HepG2 (cell line): ENCODE results near the gene SCAI. TPM values are rescaled to one million over a fixed set of nuclear protein-coding genes. Genes with fewer than 3 reads are reported as not detected.
"Not testable (repeated sequence)": the region's sequence is repeated elsewhere in the genome, so short reads cannot be mapped to it uniquely, and the experiment has no call there.

Experiments used
- ATAC-seq: fragments of 200-7000 bp; cut with Tn5 transposase; 3 replicates; pipeline ENCODE4 v1.9.1; 2020; ENCODE audit warnings: mild to moderate bottlenecking, moderate library complexity
- BruUV-seq: library from RNA; stranded (reverse); fragments of 400-500 nt; replicated peaks from 2 replicates; lab custom pipeline; 2021; lab: Mats Ljungman, UMichigan
- CTCF ChIA-PET: fragments of 300-600 bp; formaldehyde crosslinking; extraction: SDS; loops from one replicate; lab custom pipeline; 2021; ENCODE audit warnings: low total read pairs, inconsistent platforms, low intra/inter-chr PET ratio; lab: Yijun Ruan, JAX
- POLR2A ChIA-PET: fragments of 350-600 bp; sonication (Branson Sonifier 250); formaldehyde crosslinking; loops from one replicate; lab custom pipeline; 2020; ENCODE audit warnings: antibody characterized with exemption, inconsistent platforms; lab: Yijun Ruan, JAX
- DNase-seq: peaks from one replicate; pipeline ENCODE4 v3.0.0-alpha.2; 2015; ENCODE audit warnings: low spot score
- FAIRE-seq: peaks from 3 replicates; lab custom pipeline; 2011; peaks lifted over from hg19 to GRCh38; lab: Jason Lieb, UNC
- H2AFZ ChIP-seq: one replicate; pipeline ENCODE4 v1.6.1; 2011; ENCODE audit warnings: low read length, inconsistent platforms
- H3K27ac ChIP-seq: fragments of 300-600 bp; 3 replicates; pipeline ENCODE4 v1.8.0; 2011; ENCODE audit warnings: mixed run types, mild to moderate bottlenecking, mixed read lengths, low read length, inconsistent platforms; ENCODE audit not compliant: insufficient read depth; ENCODE audit errors: extremely low read length
- H3K27me3 ChIP-seq, 2 experiments: fragments of 200-600 bp in 1 of 2; 2 replicates in 1 of 2; 3 replicates in 1 of 2; pipeline versions ENCODE4 v1.6.0 to v1.8.0; 2011; ENCODE audit warnings: low read length in 2 of 2, mild to moderate bottlenecking in 2 of 2, moderate library complexity in 2 of 2, inconsistent platforms in 1 of 2; ENCODE audit not compliant: insufficient read depth in 2 of 2, control insufficient read depth in 1 of 2
- H3K36me3 ChIP-seq, 2 experiments: fragments of 200-600 bp in 1 of 2; replicated peaks in 1 of 2; 2 replicates in 1 of 2; 3 replicates in 1 of 2; pipeline versions ENCODE4 v1.5.1 to v1.8.0; 2011; ENCODE audit warnings: low read length in 2 of 2, inconsistent platforms in 1 of 2; ENCODE audit not compliant: insufficient read depth in 2 of 2, control insufficient read depth in 1 of 2
- H3K4me1 ChIP-seq: 2 replicates; pipeline ENCODE4 v1.5.1; 2012; ENCODE audit warnings: low read length, inconsistent platforms; ENCODE audit not compliant: insufficient read depth
- H3K4me2 ChIP-seq: 2 replicates; pipeline ENCODE4 v1.6.0; 2011; ENCODE audit warnings: low read depth, low read length, inconsistent platforms
- H3K4me3 ChIP-seq, 3 experiments: fragments of 200-600 bp in 1 of 3; sonication (generic), shearing (Covaris generic) in 1 of 3; replicated peaks in 1 of 3; 2 replicates each; pipeline ENCODE4 v1.5.1; 2011 to 2016; ENCODE audit warnings: low read length in 3 of 3, inconsistent platforms in 2 of 3, low read depth in 2 of 3, mild to moderate bottlenecking in 2 of 3, control low read depth in 1 of 3, mixed read lengths in 1 of 3; ENCODE audit not compliant: insufficient read depth in 1 of 3
- H3K79me2 ChIP-seq: one replicate; pipeline ENCODE4 v1.6.1; 2011; ENCODE audit warnings: low read length, inconsistent platforms; ENCODE audit not compliant: insufficient read depth
- H3K9ac ChIP-seq: 2 replicates; pipeline ENCODE4 v1.6.0; 2011; ENCODE audit warnings: mild to moderate bottlenecking, low read depth, low read length, inconsistent platforms; ENCODE audit not compliant: insufficient read depth
- H3K9me3 ChIP-seq: 2 replicates; pipeline ENCODE4 v1.5.1; 2012; ENCODE audit warnings: mild to moderate bottlenecking, low read length
- H4K20me1 ChIP-seq: 2 replicates; pipeline ENCODE4 v1.6.0; 2011; ENCODE audit warnings: inconsistent platforms, mild to moderate bottlenecking, low read length, moderate library complexity; ENCODE audit not compliant: insufficient read depth
- ATF7 ChIP-seq, 2 experiments: fragments of 450-650 bp in 1 of 2; sonication (generic) in 1 of 2; formaldehyde crosslinking in 1 of 2; IDR thresholded peaks; 2 replicates each; pipeline versions ENCODE4 v1.4.0 to v1.6.1; 2016 to 2020; ENCODE audit warnings: antibody characterized with exemption in 1 of 2, mild to moderate bottlenecking in 1 of 2, missing genetic modification reagents in 1 of 2
- CBX2 ChIP-seq, 2 experiments: fragments of 200-600 bp in 1 of 2; sonication (generic); formaldehyde crosslinking in 1 of 2; IDR thresholded peaks; 2 replicates each; pipeline versions ENCODE4 v1.7.0 to v1.8.1; 2018 to 2022; ENCODE audit warnings: low read depth in 2 of 2, low read length in 1 of 2, mild to moderate bottlenecking in 1 of 2, missing genetic modification reagents in 1 of 2
- HDAC2 ChIP-seq: sonication (generic); formaldehyde crosslinking; IDR thresholded peaks from 2 replicates; pipeline ENCODE4 v1.4.0; 2020; ENCODE audit warnings: missing genetic modification reagents
- KLF16 ChIP-seq, 2 experiments: sonication (generic) in 1 of 2; formaldehyde crosslinking in 1 of 2; IDR thresholded peaks; 2 replicates each; pipeline versions ENCODE4 v1.6.1 to v1.8.0; 2016 to 2023; ENCODE audit warnings: missing genetic modification reagents in 2 of 2, missing compliant biosample characterization in 1 of 2
- ZNF720 ChIP-seq: sonication (generic); formaldehyde crosslinking; IDR thresholded peaks from 2 replicates; pipeline ENCODE4 v1.4.0; 2020; ENCODE audit warnings: missing genetic modification reagents
- ZNF761 ChIP-seq: sonication (generic); formaldehyde crosslinking; conservative IDR thresholded peaks from 2 replicates; pipeline ENCODE4 v1.4.0; 2020; ENCODE audit warnings: mild to moderate bottlenecking, missing genetic modification reagents
- WGBS: methylation state at CpG from one replicate; pipeline ENCODE4 v1.1.6; 2017; ENCODE audit warnings: low lambda C conversion rate; 5-methylcytosine and 5-hydroxymethylcytosine counted together
- in situ Hi-C: cut with HindIII; loops from 2 replicates; pipeline ENCODE4 v1.10.0; 2017; ENCODE audit warnings: low pct_unique_long_range_greater_than_20kb; ENCODE audit not compliant: extremely low pct_ligation_motif_present
- intact Hi-C: fragments of 100-400 bp; cut with micrococcal nuclease; formaldehyde crosslinking; loops from one replicate; pipeline ENCODE4 v1.10.0; 2022; ENCODE audit not compliant: unreplicated experiment
- polyA plus RNA-seq, 8 experiments: library from polyadenylated mRNA; depleted of rRNA in 3 of 8; stranded (reverse) in 7 of 8; unstranded in 1 of 8; fragments of >200 nt; fragmentation: Illumina TruSeq in 4 of 8; extraction: Trizol in 4 of 8; gene quantifications; 2 replicates each; pipeline versions ENCODE4 v1.2.1 to v1.2.3, GENCODE V29; 2011 to 2016; ENCODE audit warnings: low read depth in 4 of 8, missing spikeins in 1 of 8, mixed read lengths in 1 of 8; ENCODE audit not compliant: insufficient read depth in 1 of 8
- total RNA-seq, 5 experiments: library from RNA; depleted of rRNA; stranded (reverse); fragments of >200 nt; fragmentation: Illumina TruSeq; extraction: Trizol; gene quantifications; 2 replicates each; pipeline ENCODE4 v1.2.3, GENCODE V29; 2016; ENCODE audit warnings: low read depth in 1 of 5
- TF ChIP-seq, protein P1 (sequence below): IDR thresholded peaks from 2 replicates; pipeline ENCODE4 v1.6.1; 2016; ENCODE audit warnings: missing biosample characterization, missing genetic modification reagents, low read depth

SCAI gene
- total and polyA plus RNA-seq, 2 of the 13 experiments (the other 11 are each of a cell fraction or from before 2014, with no cell fraction given): 4.4 to 8.4 TPM

DNA sequence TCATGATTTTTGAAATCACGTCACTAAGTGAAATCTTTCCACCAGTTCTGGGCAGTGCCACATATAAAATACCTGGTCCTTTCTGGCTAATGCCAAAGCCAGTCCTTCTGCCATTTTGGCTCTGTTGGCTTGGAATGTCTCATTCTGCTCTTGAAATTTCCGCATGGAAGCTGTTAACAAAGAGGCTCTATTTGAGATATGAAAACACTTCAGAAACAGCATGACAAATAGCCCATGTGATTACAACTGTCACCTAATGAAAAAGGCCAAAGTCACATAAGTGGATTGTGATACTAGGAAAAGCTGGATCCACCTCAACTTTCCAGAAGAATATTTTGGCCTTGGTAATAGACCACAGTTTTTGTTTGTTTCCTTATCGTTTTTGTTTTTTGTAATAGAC is 215.2 kb downstream of the SCAI start:
- BruUV-seq: no TSS peak
- Histone ChIP-seq H3K36me3 (peaks cover 9 to 30% of the 10 kb centered on the region in 2 experiments), H3K27me3 (no peaks in the 10 kb centered on the region), H3K79me2 (no peaks in the 10 kb centered on the region), H3K9me3 (no peaks in the 10 kb centered on the region), H3K27ac (no peak overlapping the region), H3K4me2 (no peak overlapping the region), H4K20me1 (no peaks in the 10 kb centered on the region), H3K4me3 (no peak overlapping the region), H3K9ac (no peak overlapping the region), H2AFZ (no peak overlapping the region), H3K4me1 (no peaks in the 10 kb centered on the region)
- in situ Hi-C loops: no loop called here
- ChIA-PET POLR2A (no interaction called here), CTCF (no interaction called here)
- TF ChIP-seq ZNF720 (CRISPR knock-in tag): no peak
- TF ChIP-seq KLF16 (CRISPR knock-in tag; IDR thresholded peaks at IDR 0.05): no peak
- TF ChIP-seq, protein P1, sequence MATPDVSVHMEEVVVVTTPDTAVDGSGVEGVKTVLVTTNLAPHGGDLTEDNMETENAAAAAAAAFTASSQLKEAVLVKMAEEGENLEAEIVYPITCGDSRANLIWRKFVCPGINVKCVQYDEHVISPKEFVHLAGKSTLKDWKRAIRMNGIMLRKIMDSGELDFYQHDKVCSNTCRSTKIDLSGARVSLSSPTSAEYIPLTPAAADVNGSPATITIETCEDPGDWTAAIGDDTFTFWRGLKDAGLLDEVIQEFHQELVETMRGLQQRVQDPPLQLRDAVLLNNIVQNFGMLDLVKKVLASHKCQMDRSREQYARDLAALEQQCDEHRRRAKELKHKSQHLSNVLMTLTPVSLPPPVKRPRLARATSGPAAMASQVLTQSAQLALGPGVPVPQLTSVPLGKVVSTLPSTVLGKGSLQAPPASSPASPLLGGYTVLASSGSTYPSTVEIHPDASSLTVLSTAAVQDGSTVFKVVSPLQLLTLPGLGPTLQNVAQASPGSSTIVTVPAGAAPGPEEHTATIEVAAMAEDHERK (CRISPR knock-in tag): no peak
- TF ChIP-seq CBX2 (IDR thresholded peaks at IDR 0.05; ENCODE audit: low read depth, low read length): no peak
- TF ChIP-seq CBX2 (CRISPR knock-in tag; IDR thresholded peaks at IDR 0.05; ENCODE audit: low read depth): no peak
- TF ChIP-seq HDAC2 (CRISPR knock-in tag): no peak
- TF ChIP-seq ZNF761 (CRISPR knock-in tag): no peak
- no peak for FAIRE-seq
- WGBS: 93% methylated on average over 3 of the region's 3 CpGs
- intact Hi-C loops: no loop called here
- ATAC-seq: no peak
- no peak for DNase-seq

DNA sequence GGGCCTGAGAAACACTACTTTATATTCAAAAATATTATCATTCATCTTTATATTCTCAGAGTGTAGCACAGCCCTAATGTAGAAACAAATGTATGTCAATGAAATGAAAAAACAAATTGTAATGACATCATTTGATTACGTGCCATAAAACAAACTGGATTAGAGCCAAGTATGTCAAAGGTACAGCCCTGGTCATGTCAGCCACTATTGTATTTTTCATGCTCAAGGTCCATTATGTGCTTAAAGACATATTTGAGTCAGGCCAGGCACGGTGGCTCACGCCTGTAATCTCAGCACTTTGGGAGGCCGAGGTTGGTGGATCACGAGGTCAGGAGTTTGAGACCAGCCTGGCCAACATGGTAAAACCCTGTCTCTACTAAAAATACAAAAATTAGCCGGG is 222.9 kb downstream of the SCAI start:
- ATAC-seq; FAIRE-seq; H3K4me1 ChIP-seq; H3K4me2 ChIP-seq; H3K9me3 ChIP-seq; H3K9ac ChIP-seq; in situ Hi-C loops; H3K27ac ChIP-seq; H3K27me3 ChIP-seq; H4K20me1 ChIP-seq; intact Hi-C loops; BruUV-seq; H2AFZ ChIP-seq; H3K79me2 ChIP-seq; POLR2A ChIA-PET; DNase-seq; H3K4me3 ChIP-seq; CTCF ChIA-PET; TF ChIP-seq ATF7 (CRISPR knock-in tag; IDR thresholded peaks at IDR 0.05): not testable (repeated sequence)
- peak; percentile 52; the same call in 1 of the 2 replicates for TF ChIP-seq ATF7 (IDR thresholded peaks at IDR 0.05)
- 96% methylated on average over 6 of the region's 6 CpGs for WGBS
- peaks cover 8 to 27% of the 10 kb centered on the region in 2 experiments; a peak in 4 of 5 replicates for H3K36me3 ChIP-seq
